GM18520 (cell line): ENCODE data around the gene FGF2.

ENCODE experiments used
- ATAC-seq: cut with Tn5 transposase; IDR thresholded peaks from one replicate; pipeline ENCODE4 v1.9.1; 2021; ENCODE audit not compliant: unreplicated experiment

The FGF2 gene

DNA sequence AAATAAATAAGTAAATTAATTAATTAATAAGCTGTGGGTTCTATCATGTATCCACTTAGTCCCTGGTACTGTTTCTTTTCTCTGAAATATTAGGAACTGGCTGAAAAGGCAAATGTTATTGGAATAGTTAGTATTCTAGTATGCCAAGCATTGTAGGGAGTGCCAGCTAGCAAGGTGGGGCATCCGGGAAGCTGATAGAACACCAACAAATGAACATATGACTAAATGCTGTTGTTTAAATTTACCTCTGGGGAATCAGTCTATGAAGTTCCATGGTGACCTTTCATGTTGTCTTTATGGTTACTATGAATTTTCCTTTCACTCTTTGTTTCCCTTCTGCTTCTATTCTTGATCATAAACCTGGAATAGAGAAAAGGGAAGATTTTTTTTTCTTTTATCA lies 63.1 kb downstream of the FGF2 start:
- ATAC-seq = no peak

DNA sequence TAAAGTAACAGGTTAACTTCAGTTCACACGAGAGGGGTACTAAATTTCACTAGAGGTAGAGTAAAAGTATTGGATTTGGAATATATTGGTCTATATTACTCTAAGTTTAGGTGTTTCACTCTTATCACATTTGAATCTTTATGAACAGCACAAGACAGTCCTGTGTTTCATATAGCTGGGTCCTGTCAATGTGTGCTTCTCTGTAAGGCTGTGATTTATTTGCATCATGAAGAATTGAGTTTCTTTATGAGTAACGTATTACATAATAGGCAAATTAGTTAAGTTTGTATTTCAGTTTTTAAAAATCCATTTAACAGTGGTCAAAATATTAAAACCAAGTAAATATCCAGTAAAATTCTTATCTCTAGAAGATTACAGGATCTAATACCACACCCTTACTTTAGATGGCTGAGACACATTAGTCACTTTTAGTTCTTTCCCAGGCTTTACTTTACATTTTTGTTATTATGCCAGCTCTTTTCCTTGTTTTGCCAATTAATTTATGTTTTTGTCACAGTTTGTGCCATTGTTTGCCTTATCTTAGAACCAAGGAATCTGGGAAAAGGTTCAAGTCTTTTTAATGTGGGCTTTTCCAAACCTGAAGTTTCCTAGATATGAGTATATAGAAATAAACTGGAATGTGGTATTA lies 63.6 kb downstream of the FGF2 start:
- no peak for ATAC-seq

GRCh38 chr4:122894827-122895226 lies 68.2 kb downstream of the FGF2 start:
- ATAC-seq = no peak

DNA sequence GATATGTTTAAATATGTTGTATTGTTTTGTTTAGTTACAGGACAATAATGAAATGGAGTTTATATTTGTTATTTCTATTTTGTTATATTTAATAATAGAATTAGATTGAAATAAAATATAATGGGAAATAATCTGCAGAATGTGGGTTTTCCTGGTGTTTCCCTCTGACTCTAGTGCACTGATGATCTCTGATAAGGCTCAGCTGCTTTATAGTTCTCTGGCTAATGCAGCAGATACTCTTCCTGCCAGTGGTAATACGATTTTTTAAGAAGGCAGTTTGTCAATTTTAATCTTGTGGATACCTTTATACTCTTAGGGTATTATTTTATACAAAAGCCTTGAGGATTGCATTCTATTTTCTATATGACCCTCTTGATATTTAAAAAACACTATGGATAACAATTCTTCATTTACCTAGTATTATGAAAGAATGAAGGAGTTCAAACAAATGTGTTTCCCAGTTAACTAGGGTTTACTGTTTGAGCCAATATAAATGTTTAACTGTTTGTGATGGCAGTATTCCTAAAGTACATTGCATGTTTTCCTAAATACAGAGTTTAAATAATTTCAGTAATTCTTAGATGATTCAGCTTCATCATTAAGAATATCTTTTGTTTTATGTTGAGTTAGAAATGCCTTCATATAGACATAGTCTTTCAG lies 68.8 kb downstream of the FGF2 start:
- ATAC-seq = no peak

DNA sequence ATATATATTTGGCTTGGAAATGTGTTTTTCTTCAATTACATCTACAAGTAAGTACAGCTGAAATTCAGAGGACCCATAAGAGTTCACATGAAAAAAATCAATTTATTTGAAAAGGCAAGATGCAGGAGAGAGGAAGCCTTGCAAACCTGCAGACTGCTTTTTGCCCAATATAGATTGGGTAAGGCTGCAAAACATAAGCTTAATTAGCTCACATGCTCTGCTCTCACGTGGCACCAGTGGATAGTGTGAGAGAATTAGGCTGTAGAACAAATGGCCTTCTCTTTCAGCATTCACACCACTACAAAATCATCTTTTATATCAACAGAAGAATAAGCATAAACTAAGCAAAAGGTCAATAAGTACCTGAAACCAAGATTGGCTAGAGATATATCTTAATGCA lies 69.6 kb downstream of the FGF2 start:
- no peak for ATAC-seq

- ATAC-seq = no peak
These were observed 71.9 kb downstream of the FGF2 start for GRCh38 chr4:122898370-122899150.

DNA sequence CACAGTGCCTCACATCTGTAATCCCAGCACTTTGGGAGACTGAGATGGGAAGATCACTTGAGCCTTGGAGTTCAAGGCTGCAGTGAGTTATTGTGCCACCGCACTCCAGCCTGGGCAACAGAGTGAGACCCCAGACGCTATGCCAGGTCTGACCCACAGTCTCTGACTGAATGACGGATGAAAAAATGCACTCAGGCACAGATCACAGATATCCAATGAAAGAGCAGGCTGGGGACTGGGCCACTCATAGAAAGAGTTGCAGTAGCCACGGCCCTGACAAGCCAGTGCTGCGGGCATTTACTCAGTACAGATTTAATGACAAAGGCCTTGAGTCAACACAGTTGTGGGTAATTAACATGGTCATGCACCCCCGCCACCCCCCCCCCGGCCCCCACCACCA lies 73.1 kb downstream of the FGF2 start:
- no peak for ATAC-seq

- no peak for ATAC-seq
These were observed 73.7 kb downstream of the FGF2 start for GRCh38 chr4:122900314-122900713.

DNA sequence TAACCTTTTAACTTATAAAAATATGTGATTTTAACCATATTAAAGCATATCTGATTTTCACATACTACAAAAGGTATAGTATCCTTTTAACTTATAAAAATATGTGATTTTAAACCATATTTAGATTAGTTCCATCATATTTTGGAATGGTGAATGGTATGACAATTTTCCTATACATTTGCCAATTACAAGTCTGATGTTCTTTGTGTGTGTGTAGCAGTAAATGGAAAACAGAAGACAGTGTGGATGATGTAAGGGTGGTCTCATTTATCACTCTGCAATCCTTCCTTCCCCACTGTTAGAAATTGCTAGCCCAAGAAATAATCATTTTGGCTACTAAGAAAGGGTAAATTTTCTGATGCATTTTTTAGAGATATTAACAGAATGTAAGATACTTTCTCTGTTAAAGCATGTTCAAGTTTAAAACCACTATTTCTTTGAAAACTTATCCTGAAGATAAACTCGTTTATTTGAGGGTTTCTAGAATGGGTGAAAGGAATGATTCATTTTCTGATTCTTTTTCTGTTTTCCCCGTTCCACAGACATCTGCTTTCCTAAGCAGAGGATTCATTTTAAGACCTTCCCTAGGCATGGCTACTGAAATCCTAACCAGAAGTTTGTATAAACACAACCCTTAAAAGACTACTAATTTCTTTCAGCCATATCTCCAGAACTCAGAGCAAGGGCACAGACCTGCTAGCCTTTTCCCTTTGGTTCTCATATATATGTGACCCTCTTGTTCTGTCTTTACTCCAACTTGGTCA lies 74.8 kb downstream of the FGF2 start:
- ATAC-seq = no peak

DNA sequence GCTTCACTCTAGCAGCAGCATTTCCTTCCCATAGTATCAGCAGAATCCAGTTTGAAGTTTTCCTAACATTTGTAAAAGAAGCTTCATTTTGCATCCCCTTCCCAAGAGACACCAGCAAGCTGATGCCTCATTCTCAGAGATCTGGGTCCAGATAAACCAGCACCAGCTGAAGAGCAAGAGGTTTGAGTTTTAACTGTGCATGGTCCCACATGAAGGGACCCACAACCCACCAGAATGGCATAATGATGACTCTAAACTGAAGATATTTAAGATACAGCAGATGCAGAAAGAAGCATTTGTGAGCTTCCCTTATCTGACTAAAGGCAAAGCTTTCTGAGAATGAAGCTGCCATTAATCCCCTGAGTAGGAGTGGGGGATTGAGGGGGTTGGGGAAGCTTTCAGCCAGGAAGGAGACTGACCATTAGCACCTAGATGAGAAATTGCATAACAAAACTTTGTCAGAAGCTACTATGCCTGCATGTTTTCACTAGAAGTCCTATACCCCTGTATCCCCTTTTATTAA lies 77.2 kb downstream of the FGF2 start:
- ATAC-seq = no peak

GRCh38 chr4:122906859-122907305 lies 80.3 kb downstream of the FGF2 start:
- no peak for ATAC-seq

DNA sequence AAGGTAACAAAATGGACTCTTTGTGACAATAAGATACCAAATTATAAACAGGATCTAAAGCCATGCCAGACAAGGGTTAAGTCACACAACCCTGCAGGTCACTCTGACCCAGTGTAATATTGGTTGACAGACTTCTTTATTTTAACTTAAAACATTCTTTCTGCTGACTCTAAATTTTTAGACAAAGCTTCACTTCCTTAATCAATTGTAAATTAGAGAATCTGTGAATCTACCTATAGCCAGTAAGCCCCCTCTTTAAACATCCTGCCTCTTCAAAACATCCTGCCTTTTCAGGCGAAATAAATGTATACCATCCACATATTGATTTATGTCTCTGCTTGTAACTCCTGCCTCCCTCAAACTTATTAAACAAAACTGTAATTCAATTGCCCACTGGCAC lies 81.6 kb downstream of the FGF2 start:
- ATAC-seq = no peak

- no peak for ATAC-seq
These were observed 83.1 kb downstream of the FGF2 start for GRCh38 chr4:122909683-122910082.

DNA sequence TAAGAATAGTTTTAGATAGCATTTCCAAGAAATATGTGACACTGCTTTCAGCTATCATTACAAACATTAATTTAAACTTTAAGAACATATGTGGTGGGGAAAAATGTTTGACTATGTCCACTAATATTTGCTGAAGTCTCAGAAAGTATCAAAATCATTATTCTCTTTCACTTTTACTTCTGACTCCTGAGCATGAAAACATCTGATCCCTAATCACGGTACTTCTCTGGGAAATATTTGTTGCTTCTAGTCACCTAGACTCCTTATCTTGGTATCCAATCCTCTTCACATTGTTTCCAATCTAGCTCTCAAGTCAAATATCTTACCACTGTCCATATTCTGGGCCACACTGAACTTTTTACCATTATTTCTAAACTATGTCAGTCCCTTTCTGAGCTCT lies 85.0 kb downstream of the FGF2 start:
- no peak for ATAC-seq

DNA sequence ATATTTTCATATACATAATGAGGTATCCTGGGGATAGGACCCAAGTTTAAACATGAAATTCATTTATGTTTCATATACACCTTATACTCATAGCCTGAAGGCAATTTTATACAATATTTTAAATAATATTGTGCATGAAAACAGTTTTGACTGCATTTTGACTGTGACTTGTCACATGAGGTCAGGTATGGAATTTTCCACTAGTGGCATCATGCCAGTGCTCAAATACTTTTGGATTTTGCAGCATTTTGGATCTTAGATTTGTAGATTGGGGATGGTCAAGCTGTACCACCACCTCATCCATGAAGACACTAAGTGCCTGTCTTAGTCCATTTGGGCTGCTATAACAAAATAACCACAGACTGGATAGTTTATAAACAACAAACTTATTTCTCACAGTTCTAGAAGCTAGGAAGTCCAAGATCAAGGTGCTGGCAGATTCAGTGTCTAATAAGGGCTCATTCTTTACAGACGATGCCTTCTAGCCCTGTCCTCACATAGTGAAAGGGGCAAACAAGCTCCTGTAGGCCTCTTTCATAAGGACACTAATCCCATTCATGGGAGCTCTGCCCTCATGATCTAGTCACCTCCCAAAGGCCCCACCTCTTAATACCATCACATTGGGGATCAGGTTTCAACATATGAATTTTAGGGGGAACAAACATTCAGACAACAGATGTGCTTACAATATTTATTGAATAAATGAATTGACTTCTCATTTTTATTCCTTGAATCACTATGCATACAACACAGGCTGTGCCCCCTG lies 86.4 kb downstream of the FGF2 start:
- no peak for ATAC-seq

- ATAC-seq = peak; percentile 83
These were observed 87.8 kb downstream of the FGF2 start for GRCh38 chr4:122914292-122914904.

DNA sequence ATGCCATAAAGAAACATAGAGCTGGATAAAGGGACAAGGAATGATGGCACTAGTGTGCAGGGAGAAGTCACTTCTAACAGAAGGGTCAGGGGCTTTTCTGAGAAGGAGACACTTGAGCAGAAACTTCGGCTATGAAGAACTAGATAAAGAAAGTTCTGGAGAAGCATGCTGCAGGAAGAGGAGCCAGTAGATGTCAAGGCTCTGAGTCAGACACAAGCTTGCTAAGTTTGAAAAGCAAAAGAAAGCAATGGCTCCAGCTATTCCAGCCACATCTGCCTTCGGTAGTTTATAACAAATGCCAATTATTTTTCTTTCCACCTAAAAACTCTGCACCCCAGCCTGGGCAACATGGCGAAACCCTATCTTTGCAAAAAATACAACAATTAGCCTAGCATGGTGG lies 88.3 kb downstream of the FGF2 start:
- no peak for ATAC-seq

- no peak for ATAC-seq
These were observed 91.1 kb downstream of the FGF2 start for GRCh38 chr4:122917731-122918130.

DNA sequence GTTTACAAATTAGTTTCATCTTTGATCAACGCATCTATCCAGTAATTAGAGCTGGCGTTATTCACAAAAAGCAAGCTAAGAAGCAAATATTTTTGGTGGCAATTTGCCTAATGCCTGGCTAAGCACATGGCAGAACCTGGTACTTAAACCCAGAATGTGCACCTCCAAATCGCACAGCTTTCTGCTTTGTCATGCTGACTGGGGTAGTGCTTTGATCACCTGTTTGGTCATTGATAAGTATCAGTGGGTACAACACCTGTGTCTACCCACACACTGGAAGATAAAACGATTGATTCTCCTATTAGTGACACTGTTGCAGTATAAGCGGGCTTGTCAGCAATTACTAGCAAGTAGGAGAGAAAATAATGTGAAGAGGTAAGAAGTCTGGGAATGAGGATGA lies 93.8 kb downstream of the FGF2 start:
- no peak for ATAC-seq

GRCh38 chr4:122921300-122921699 lies 94.7 kb downstream of the FGF2 start:
- no peak for ATAC-seq
